Chondrocyte (in vitro differentiated cells): ENCODE results near the gene TWIST2. TPM values are rescaled to one million over a fixed set of nuclear protein-coding genes. Genes with fewer than 3 reads are reported as not detected.

Experiments used
- DNase-seq: peaks from one replicate; pipeline ENCODE4 v3.0.0; 2021; ENCODE audit warnings: mixed read lengths, low spot score
- H3K27ac Mint-ChIP-seq: one replicate; pipeline ENCODE4 v1.8.0; 2021; ENCODE audit warnings: mild to moderate bottlenecking, moderate library complexity, mixed read lengths; ENCODE audit not compliant: unreplicated experiment
- H3K27me3 Mint-ChIP-seq: 2 replicates; pipeline ENCODE4 v1.8.0; 2021; ENCODE audit warnings: low read depth, mixed read lengths
- H3K36me3 Mint-ChIP-seq: 2 replicates; pipeline ENCODE4 v1.8.0; 2021; ENCODE audit warnings: low read depth, mixed read lengths
- H3K4me1 Mint-ChIP-seq: 2 replicates; pipeline ENCODE4 v1.8.0; 2021; ENCODE audit warnings: low read depth, mild to moderate bottlenecking, mixed read lengths
- H3K4me3 Mint-ChIP-seq: one replicate; pipeline ENCODE4 v1.8.0; 2021; ENCODE audit warnings: mild to moderate bottlenecking, moderate library complexity, mixed read lengths; ENCODE audit not compliant: unreplicated experiment
- H3K9me3 Mint-ChIP-seq: 2 replicates; pipeline ENCODE4 v1.8.0; 2021; ENCODE audit warnings: low read depth, mixed read lengths
- total RNA-seq: library from RNA; stranded (reverse); gene quantifications from 3 replicates; pipeline ENCODE4 v1.2.1, GENCODE V29; 2021
- TF ChIP-seq, protein P1 (sequence below): fragments of 200-600 bp; sonication (generic); IDR thresholded peaks from 2 replicates; pipeline ENCODE4 v1.5.0; 2021; ENCODE audit warnings: antibody characterized with exemption, mild to moderate bottlenecking, moderate library complexity

Gene TWIST2
- total RNA-seq, 1 donor from 2014 or later = 2.4 TPM

DNA sequence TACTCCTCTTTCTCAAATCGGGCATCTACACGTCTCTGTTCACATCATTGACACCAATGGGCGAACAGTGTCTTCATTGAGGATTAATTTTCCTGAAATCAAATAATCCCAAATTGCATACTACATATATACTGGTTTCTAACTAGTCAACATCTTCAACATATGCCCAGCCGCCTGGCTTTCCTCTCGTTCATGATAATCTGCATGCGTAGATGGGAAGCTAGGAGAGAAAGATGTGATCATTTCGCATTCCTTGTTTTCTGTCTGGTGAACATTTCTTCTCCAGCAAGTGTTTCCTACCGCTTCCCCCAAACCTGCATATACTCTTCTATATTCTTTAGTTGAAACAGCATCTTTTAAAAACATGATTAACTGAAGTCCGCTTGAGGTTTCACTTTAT lies 7.4 kb downstream of the TWIST2 start:
- peaks cover 13% of the 10 kb centered on the region for H3K27me3 Mint-ChIP-seq
- H3K36me3 Mint-ChIP-seq = peaks cover 1% of the 10 kb centered on the region
- no peak overlapping the region for H3K4me3 Mint-ChIP-seq
- TF ChIP-seq, protein P1, sequence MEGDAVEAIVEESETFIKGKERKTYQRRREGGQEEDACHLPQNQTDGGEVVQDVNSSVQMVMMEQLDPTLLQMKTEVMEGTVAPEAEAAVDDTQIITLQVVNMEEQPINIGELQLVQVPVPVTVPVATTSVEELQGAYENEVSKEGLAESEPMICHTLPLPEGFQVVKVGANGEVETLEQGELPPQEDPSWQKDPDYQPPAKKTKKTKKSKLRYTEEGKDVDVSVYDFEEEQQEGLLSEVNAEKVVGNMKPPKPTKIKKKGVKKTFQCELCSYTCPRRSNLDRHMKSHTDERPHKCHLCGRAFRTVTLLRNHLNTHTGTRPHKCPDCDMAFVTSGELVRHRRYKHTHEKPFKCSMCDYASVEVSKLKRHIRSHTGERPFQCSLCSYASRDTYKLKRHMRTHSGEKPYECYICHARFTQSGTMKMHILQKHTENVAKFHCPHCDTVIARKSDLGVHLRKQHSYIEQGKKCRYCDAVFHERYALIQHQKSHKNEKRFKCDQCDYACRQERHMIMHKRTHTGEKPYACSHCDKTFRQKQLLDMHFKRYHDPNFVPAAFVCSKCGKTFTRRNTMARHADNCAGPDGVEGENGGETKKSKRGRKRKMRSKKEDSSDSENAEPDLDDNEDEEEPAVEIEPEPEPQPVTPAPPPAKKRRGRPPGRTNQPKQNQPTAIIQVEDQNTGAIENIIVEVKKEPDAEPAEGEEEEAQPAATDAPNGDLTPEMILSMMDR = no peak
- H3K4me1 Mint-ChIP-seq = peaks cover 6% of the 10 kb centered on the region
- DNase-seq = no peak
- H3K9me3 Mint-ChIP-seq = no peaks in the 10 kb centered on the region
- no peak overlapping the region for H3K27ac Mint-ChIP-seq

DNA sequence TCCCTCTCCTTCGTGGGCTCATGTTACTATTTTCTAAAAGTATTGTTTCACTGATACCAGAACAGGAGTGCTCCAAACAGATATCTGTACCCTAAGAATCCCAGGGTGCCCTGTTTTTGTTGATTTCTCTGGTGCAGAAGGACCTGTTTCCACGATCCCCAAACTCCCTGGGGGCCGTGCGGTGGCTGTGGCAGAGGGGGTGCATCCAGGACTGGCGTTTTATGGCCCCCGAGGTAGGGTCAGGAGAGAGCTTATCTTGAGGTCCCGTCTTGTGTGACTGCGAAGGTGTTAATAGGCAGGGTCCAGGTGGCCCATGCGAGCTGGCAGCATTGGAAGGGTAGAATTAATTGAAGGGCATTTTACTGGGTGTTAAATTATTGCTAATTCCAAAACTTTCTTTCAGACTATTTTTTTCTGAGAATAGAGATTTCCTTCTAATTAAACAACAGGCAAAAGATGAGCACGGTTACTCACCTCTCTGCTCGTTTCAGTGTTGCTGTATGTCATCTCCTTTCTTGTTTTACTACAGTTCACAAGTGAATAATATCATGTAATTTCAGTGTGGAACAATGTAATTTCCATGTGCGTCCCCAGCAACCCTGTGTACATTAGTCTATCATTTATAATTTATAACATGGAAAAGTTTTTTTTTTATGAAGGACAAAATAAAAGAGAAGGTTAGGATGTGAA lies 8.2 kb downstream of the TWIST2 start:
- peaks cover 13% of the 10 kb centered on the region for H3K27me3 Mint-ChIP-seq

DNA sequence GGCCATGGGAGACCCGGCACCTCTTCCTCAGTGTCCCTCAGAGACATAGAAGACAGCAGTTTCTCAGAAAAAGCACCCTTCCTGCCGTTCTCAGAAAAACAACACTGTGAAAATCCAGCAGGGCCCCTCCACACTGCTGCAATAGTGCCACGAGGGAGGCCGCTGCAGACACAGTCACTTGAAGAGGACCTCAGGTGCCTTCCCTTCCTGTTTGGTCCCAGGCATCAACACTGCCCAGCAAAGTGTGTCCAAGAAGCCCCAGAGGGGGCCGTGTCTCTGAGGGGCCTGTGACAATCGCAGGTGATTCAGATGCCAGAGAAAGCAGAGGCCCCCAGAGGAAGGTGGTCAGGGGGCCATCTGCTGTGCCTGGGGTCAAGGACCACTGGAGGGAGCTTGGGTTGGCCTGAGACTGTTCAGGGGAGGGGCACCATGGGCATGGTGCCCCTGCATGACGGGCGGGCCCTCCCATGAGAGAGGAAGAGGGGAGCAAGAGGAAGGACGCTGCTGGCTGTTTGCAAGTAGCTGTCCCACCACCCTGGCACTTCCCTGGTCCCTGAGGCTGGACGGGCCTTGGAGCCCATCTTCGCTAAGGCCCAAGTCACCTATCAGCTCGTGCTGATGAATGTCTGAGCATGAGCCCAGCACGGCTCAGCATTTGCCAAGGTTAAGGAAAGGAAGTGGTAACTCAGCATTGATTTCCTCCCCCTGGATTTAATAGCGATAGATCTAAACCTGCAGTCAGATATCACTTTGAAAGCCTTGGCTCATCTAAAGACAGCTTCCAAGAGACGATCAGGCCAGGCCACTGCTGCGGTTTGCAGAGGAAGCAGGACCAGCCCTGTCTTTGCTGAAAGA lies 9.1 kb downstream of the TWIST2 start:
- Mint-ChIP-seq H3K4me1 (peaks cover under 1% of the 10 kb centered on the region), H3K27ac (no peak overlapping the region), H3K27me3 (peaks cover 13% of the 10 kb centered on the region), H3K4me3 (no peak overlapping the region), H3K9me3 (no peaks in the 10 kb centered on the region), H3K36me3 (peaks cover 1% of the 10 kb centered on the region)
- no peak for DNase-seq
- TF ChIP-seq, protein P1 = no peak

More for the DNA sequence above, 8.2 kb downstream of the TWIST2 start:
- no peak overlapping the region for H3K4me3 Mint-ChIP-seq
- H3K36me3 Mint-ChIP-seq = peaks cover 1% of the 10 kb centered on the region
- TF ChIP-seq, protein P1 = no peak
- no peak overlapping the region for H3K27ac Mint-ChIP-seq
- no peak for DNase-seq
- H3K4me1 Mint-ChIP-seq = peaks cover 5% of the 10 kb centered on the region
- no peaks in the 10 kb centered on the region for H3K9me3 Mint-ChIP-seq

DNA sequence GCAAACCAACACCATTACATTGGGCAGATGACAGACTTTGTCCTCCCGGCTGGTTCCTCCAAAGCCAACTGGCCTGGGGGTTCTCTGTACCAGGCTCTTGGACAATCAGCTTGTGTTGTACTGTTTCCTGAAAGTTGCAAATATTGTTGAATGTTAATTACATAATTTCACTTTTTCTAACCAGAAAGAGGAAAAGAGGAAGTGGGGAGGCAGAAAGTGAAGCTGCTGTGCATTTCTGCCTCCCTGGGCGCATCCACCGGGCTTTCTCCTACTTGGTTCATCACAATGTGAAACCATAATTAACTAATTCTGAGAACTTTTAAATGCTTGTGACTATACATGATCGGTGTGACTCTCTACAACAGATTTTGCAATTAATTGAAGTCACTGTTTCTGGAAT lies 10.1 kb downstream of the TWIST2 start:
- Mint-ChIP-seq H3K27me3 (peaks cover 10% of the 10 kb centered on the region), H3K4me3 (no peak overlapping the region), H3K36me3 (peaks cover 1% of the 10 kb centered on the region), H3K4me1 (no peaks in the 10 kb centered on the region), H3K27ac (no peak overlapping the region), H3K9me3 (no peaks in the 10 kb centered on the region)
- DNase-seq = no peak
- TF ChIP-seq, protein P1 = no peak

DNA sequence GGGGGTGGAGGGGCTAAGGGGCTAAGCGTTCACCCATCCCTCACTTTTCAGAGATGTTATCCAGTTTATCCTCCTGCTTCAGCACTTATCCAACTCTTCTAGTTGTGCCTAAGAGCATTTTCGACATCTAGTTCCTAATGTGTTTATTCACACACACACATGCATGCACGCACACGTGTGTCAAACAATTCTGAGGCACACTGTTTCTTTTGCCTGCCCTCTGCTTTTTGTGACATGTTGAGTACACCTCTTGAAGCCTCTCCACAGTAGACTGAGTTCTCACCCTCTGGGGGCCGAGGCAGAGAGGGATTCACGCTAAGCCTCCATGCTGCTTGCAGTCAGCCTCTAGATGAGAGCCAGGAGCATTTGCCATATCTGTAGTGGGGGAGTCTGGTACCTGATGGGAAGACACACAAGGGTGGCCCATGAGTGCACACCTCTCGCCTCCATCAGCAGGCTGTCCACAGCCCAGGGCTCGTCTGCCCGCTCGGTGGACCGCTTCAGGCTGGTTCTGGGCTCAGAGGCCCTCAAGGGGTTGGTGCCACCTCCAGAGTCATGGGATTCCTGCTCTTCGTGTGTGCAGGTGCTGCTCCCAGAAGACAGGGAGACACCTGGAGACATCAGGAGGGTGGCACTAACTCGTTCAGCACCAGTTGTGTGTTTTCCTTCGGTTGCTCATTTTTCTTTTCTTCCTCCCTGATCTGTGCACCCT lies 11.9 kb downstream of the TWIST2 start:
- Mint-ChIP-seq H3K36me3 (no peaks in the 10 kb centered on the region), H3K9me3 (no peaks in the 10 kb centered on the region), H3K4me3 (no peak overlapping the region), H3K4me1 (peaks cover 15% of the 10 kb centered on the region), H3K27me3 (peaks cover 2% of the 10 kb centered on the region), H3K27ac (no peak overlapping the region)
- DNase-seq = peak; percentile 81
- TF ChIP-seq, protein P1 = no peak
